Activated B cell treated with CpG ODN at 0.5 μM for 24 hours (primary cell): ENCODE results near the gene EXOC1. TPM values are rescaled to one million over a fixed set of nuclear protein-coding genes. Genes with fewer than 3 reads are reported as not detected.
"Not testable (repeated sequence)": the region's sequence is repeated elsewhere in the genome, so short reads cannot be mapped to it uniquely, and the experiment has no call there.

Source experiments
- ATAC-seq: fragments of 200-7000 bp; cut with Tn5 transposase; one replicate; pipeline ENCODE4 v1.10.0; 2021; ENCODE audit warnings: low read depth, mild to moderate bottlenecking, moderate library complexity
- CTCF ChIA-PET: fragments of 350-600 bp; sonication (Branson Sonifier 250); formaldehyde crosslinking; loops from one replicate; lab custom pipeline; 2021; ENCODE audit warnings: antibody characterized with exemption; lab: Charles Lee
- POLR2A ChIA-PET: fragments of 350-600 bp; sonication (Branson Sonifier 250); formaldehyde crosslinking; loops from one replicate; lab custom pipeline; 2021; ENCODE audit warnings: antibody characterized with exemption; lab: Charles Lee
- DNase-seq: peaks from one replicate; pipeline ENCODE4 v3.0.0; 2022
- H3K27ac Mint-ChIP-seq: one replicate; pipeline ENCODE4 v1.8.0; 2020; ENCODE audit warnings: mixed read lengths
- H3K27me3 Mint-ChIP-seq: one replicate; pipeline ENCODE4 v1.8.0; 2021; ENCODE audit warnings: mixed read lengths
- H3K36me3 Mint-ChIP-seq: one replicate; pipeline ENCODE4 v1.8.0; 2021; ENCODE audit warnings: low read depth, mixed read lengths
- H3K4me1 Mint-ChIP-seq: one replicate; pipeline ENCODE4 v1.8.0; 2021; ENCODE audit warnings: mixed read lengths
- H3K4me3 Mint-ChIP-seq: one replicate; pipeline ENCODE4 v1.8.0; 2020; ENCODE audit warnings: mild to moderate bottlenecking, mixed read lengths
- H3K9me3 Mint-ChIP-seq: one replicate; pipeline ENCODE4 v1.8.0; 2020; ENCODE audit warnings: mixed read lengths
- intact Hi-C: fragments of 100-400 bp; cut with micrococcal nuclease; formaldehyde crosslinking; loops from one replicate; pipeline ENCODE4 v1.15.1; 2024
- total RNA-seq: library from RNA; stranded (reverse); gene quantifications from 2 replicates; pipeline ENCODE4 v1.2.3, GENCODE V29; 2022
- TF ChIP-seq, protein P1 (sequence below): fragments of 200-600 bp; IDR thresholded peaks from one replicate; pipeline ENCODE4 v1.8.0; 2022; ENCODE audit warnings: antibody characterized with exemption, mild to moderate bottlenecking

The EXOC1 gene
- total RNA-seq, 1 donor from 2014 or later: 34.8 TPM

DNA sequence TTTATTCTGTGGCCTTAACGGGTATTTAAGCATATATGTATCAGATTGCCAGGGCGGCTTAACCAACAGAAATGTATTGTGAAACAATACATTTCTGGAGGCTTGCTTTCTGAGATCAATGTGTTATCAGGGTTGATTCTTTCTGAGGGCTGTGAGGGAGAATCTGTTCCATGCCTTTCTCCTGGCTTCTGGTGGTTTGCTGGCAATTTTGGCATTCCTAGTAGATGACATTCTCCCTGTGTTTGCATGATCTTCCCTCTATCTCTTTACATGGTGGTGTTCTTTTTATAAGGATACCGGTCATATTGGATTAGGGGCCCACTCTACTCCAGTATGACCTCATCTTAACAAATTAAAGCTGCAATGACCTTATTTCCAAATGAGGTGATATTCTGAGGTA, 78.4 kb downstream of the EXOC1 start:
- DNase-seq (no peak), ATAC-seq (no peak)
- peaks cover 9% of the 10 kb centered on the region for H3K4me1 Mint-ChIP-seq
- no peak overlapping the region for H3K27ac Mint-ChIP-seq
- no peaks in the 10 kb centered on the region for H3K27me3 Mint-ChIP-seq
- intact Hi-C loops: no loop called here
- ChIA-PET CTCF (no interaction called here), POLR2A (no interaction called here)
- TF ChIP-seq, protein P1, sequence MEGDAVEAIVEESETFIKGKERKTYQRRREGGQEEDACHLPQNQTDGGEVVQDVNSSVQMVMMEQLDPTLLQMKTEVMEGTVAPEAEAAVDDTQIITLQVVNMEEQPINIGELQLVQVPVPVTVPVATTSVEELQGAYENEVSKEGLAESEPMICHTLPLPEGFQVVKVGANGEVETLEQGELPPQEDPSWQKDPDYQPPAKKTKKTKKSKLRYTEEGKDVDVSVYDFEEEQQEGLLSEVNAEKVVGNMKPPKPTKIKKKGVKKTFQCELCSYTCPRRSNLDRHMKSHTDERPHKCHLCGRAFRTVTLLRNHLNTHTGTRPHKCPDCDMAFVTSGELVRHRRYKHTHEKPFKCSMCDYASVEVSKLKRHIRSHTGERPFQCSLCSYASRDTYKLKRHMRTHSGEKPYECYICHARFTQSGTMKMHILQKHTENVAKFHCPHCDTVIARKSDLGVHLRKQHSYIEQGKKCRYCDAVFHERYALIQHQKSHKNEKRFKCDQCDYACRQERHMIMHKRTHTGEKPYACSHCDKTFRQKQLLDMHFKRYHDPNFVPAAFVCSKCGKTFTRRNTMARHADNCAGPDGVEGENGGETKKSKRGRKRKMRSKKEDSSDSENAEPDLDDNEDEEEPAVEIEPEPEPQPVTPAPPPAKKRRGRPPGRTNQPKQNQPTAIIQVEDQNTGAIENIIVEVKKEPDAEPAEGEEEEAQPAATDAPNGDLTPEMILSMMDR: no peak
- H3K4me3 Mint-ChIP-seq: no peak overlapping the region
- H3K9me3 Mint-ChIP-seq: peaks cover 9% of the 10 kb centered on the region
- peaks cover 8% of the 10 kb centered on the region for H3K36me3 Mint-ChIP-seq

DNA sequence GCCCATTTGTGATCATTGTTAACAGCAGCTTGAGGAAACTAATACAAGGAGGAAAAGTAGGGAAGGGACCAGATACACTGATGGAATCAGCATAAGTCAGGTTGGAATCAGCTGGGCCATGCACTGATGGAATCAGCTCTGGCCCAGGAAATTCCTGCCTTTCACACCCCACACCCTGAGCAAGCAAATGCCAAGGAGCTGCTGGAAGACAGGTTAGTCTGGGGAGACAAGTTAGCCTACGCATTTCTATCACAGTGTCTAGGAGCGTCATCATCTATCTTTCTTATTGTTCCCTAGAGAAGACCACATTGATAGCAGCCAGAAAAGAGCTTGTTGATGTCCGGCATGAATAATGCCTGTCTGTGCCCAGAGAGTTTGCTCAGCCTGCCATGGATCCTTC, 79.1 kb downstream of the EXOC1 start:
- Mint-ChIP-seq H3K27me3 (no peaks in the 10 kb centered on the region), H3K9me3 (peaks cover 9% of the 10 kb centered on the region), H3K27ac (no peak overlapping the region), H3K4me3 (no peak overlapping the region), H3K36me3 (peaks cover 15% of the 10 kb centered on the region), H3K4me1 (peaks cover 6% of the 10 kb centered on the region)
- DNase-seq (no peak), ATAC-seq (no peak)
- intact Hi-C loops: no loop called here
- ChIA-PET CTCF (no interaction called here), POLR2A (no interaction called here)
- TF ChIP-seq, protein P1: no peak

DNA sequence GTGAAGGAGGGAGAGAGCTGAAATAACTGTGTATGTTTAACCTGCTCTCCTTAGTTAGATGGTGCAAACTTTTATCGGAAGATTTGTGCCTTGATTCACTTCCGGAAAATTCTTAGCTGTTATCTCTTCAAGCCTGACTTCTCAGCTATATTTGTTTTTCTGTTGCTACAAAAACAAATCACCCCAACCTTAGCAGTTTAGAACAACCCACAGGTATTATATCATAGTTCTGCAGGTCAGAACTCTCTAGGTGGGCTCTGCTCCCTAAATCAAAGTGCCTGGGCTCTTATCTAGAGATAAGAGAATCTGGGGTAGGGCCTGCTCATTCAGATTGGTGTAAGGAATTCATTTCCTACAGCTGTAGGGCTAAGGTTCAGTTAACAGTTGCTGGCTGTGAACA, 80.2 kb downstream of the EXOC1 start:
- Mint-ChIP-seq H3K27ac (no peak overlapping the region), H3K9me3 (peaks cover 16% of the 10 kb centered on the region), H3K4me3 (no peak overlapping the region), H3K27me3 (no peaks in the 10 kb centered on the region), H3K4me1 (peaks cover 15% of the 10 kb centered on the region), H3K36me3 (peaks cover 26% of the 10 kb centered on the region)
- POLR2A ChIA-PET: no interaction called here
- TF ChIP-seq, protein P1: no peak
- ATAC-seq: no peak
- no peak for DNase-seq
- intact Hi-C loops: no loop called here
- CTCF ChIA-PET: interaction anchor here (0.9 kb wide), 1 partner anchor 15 kb away, joined by 3 read pairs; no protein-coding TSS in a partner anchor

DNA sequence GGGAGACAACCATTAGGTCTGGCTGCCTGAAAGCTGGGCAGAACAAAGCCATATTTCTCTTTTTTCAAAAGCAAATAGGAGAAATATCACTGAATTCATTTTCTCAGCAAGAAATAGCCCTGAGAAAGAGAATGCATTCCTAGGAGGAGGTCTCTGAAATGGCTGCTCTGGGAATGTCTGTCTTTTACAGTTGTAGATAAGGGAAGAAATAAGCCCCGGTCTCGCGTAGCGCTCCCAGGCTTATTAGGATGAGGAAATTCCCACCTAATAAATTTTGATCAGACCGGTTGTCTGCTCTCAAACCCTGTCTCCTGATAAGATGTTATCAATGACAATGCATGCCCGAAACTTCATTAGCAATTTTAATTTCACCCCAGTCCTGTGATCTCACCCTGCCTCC, 82.5 kb downstream of the EXOC1 start:
- H3K4me3 Mint-ChIP-seq, intact Hi-C loops, CTCF ChIA-PET, H3K27me3 Mint-ChIP-seq, ATAC-seq, DNase-seq, POLR2A ChIA-PET, H3K27ac Mint-ChIP-seq: not testable (repeated sequence)
- Mint-ChIP-seq H3K36me3 (peaks cover 40% of the 10 kb centered on the region), H3K9me3 (peaks cover 20% of the 10 kb centered on the region), H3K4me1 (peaks cover 22% of the 10 kb centered on the region)

DNA sequence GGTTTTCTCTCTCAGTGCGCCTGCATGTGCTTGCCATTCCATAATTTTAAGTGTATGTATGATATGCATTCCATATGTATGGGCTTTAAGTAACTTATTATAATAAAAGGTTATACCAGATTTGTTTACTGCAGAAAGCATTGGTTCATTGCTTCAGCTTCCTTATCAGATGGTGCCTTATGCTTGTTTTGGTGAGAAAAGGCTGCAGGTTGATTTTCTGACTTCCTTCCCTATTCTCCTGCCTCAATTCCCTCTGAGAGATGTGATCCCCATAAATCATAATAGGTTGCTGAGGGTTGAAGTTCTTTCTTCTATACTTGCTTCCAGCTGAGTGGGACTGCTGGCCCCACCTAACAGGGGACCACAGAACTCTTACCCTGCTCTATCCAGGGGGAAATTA, 85.0 kb downstream of the EXOC1 start:
- no peak overlapping the region for H3K27ac Mint-ChIP-seq

More for the DNA sequence above, 85.0 kb downstream of the EXOC1 start:
- Mint-ChIP-seq H3K4me3 (no peak overlapping the region), H3K9me3 (peaks cover 20% of the 10 kb centered on the region), H3K4me1 (peaks cover 21% of the 10 kb centered on the region), H3K36me3 (peaks cover 40% of the 10 kb centered on the region), H3K27me3 (no peaks in the 10 kb centered on the region)
- CTCF ChIA-PET: interaction anchor here (1.4 kb wide), 1 partner anchor 10 kb away, joined by 5 read pairs; the partner anchor contains the start of gene CEP135
- intact Hi-C loops: no loop called here
- DNase-seq: no peak
- TF ChIP-seq, protein P1: no peak
- no peak for ATAC-seq
- POLR2A ChIA-PET: interaction anchor here (0.9 kb wide), 1 partner anchor 10 kb away, joined by 4 read pairs; the partner anchor contains the start of gene CEP135
